WTC11 (cell line): ENCODE data around the gene NUP50.

ENCODE experiments used
- ATF2 ChIP-seq: sonication (generic); formaldehyde crosslinking; IDR thresholded peaks from 2 replicates; pipeline ENCODE4 v1.8.1; 2022; ENCODE audit warnings: low read depth, missing genetic modification reagents, borderline replicate concordance
- JUN ChIP-seq: sonication (generic); formaldehyde crosslinking; IDR thresholded peaks from 2 replicates; pipeline ENCODE4 v1.8.0; 2023; ENCODE audit warnings: mild to moderate bottlenecking, missing genetic modification reagents
- KAT7 ChIP-seq: sonication (generic); formaldehyde crosslinking; IDR thresholded peaks from 2 replicates; pipeline ENCODE4 v1.8.1; 2023; ENCODE audit warnings: missing genetic modification reagents, mild to moderate bottlenecking, borderline replicate concordance
- MAX ChIP-seq: sonication (generic); formaldehyde crosslinking; IDR thresholded peaks from 2 replicates; pipeline ENCODE4 v1.8.0; 2022; ENCODE audit warnings: mild to moderate bottlenecking, missing genetic modification reagents
- NFE2L1 ChIP-seq: sonication (generic); formaldehyde crosslinking; IDR thresholded peaks from 2 replicates; pipeline ENCODE4 v1.8.1; 2023; ENCODE audit warnings: missing genetic modification reagents
- NR1H2 ChIP-seq: sonication (generic); formaldehyde crosslinking; IDR thresholded peaks from 2 replicates; pipeline ENCODE4 v1.9.0; 2021; ENCODE audit warnings: mild to moderate bottlenecking, moderate library complexity, missing genetic modification reagents
- NR3C1 ChIP-seq: sonication (generic); formaldehyde crosslinking; conservative IDR thresholded peaks from 2 replicates; pipeline ENCODE4 v1.8.1; 2023; ENCODE audit warnings: low read depth, mild to moderate bottlenecking, missing genetic modification reagents
- PREB ChIP-seq: sonication (generic); formaldehyde crosslinking; IDR thresholded peaks from 2 replicates; pipeline ENCODE4 v1.8.1; 2022; ENCODE audit warnings: mild to moderate bottlenecking, missing genetic modification reagents, moderate library complexity, borderline replicate concordance
- SMAD4 ChIP-seq: sonication (generic); formaldehyde crosslinking; IDR thresholded peaks from 2 replicates; pipeline ENCODE4 v1.8.0; 2022; ENCODE audit warnings: mild to moderate bottlenecking, missing genetic modification reagents
- USF2 ChIP-seq: sonication (generic); formaldehyde crosslinking; IDR thresholded peaks from 2 replicates; pipeline ENCODE4 v1.8.1; 2023; ENCODE audit warnings: mild to moderate bottlenecking, missing genetic modification reagents, moderate library complexity
- TF ChIP-seq, protein P1 (sequence below): fragments of 200-600 bp; IDR thresholded peaks from 2 replicates; pipeline ENCODE4 v1.8.0; 2022; ENCODE audit warnings: antibody characterized with exemption
- TF ChIP-seq, protein P2 (sequence below): sonication (generic); formaldehyde crosslinking; IDR thresholded peaks from 2 replicates; pipeline ENCODE4 v1.8.1; 2023; ENCODE audit warnings: mild to moderate bottlenecking, missing genetic modification reagents
- TF ChIP-seq, protein P3 (sequence below): sonication (generic); formaldehyde crosslinking; conservative IDR thresholded peaks from 2 replicates; pipeline ENCODE4 v1.8.1; 2022; ENCODE audit warnings: mild to moderate bottlenecking, missing genetic modification reagents
- TF ChIP-seq, protein P4 (sequence below): sonication (generic); formaldehyde crosslinking; IDR thresholded peaks from 2 replicates; pipeline ENCODE4 v1.8.0; 2022; ENCODE audit warnings: mild to moderate bottlenecking, missing genetic modification reagents

- TF ChIP-seq PREB: no peak
- no peak for TF ChIP-seq KAT7 (CRISPR knock-in tag)
- TF ChIP-seq, protein P1, sequence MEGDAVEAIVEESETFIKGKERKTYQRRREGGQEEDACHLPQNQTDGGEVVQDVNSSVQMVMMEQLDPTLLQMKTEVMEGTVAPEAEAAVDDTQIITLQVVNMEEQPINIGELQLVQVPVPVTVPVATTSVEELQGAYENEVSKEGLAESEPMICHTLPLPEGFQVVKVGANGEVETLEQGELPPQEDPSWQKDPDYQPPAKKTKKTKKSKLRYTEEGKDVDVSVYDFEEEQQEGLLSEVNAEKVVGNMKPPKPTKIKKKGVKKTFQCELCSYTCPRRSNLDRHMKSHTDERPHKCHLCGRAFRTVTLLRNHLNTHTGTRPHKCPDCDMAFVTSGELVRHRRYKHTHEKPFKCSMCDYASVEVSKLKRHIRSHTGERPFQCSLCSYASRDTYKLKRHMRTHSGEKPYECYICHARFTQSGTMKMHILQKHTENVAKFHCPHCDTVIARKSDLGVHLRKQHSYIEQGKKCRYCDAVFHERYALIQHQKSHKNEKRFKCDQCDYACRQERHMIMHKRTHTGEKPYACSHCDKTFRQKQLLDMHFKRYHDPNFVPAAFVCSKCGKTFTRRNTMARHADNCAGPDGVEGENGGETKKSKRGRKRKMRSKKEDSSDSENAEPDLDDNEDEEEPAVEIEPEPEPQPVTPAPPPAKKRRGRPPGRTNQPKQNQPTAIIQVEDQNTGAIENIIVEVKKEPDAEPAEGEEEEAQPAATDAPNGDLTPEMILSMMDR: no peak
- no peak for TF ChIP-seq NR1H2 (CRISPR knock-in tag)
- no peak for TF ChIP-seq SMAD4 (CRISPR knock-in tag)
- no peak for TF ChIP-seq NR3C1 (CRISPR knock-in tag)
- no peak for TF ChIP-seq MAX (CRISPR knock-in tag)
- TF ChIP-seq JUN (CRISPR knock-in tag): no peak
- TF ChIP-seq USF2 (CRISPR knock-in tag): no peak
- no peak for TF ChIP-seq NFE2L1
- no peak for TF ChIP-seq ATF2 (CRISPR knock-in tag)
- TF ChIP-seq, protein P2, sequence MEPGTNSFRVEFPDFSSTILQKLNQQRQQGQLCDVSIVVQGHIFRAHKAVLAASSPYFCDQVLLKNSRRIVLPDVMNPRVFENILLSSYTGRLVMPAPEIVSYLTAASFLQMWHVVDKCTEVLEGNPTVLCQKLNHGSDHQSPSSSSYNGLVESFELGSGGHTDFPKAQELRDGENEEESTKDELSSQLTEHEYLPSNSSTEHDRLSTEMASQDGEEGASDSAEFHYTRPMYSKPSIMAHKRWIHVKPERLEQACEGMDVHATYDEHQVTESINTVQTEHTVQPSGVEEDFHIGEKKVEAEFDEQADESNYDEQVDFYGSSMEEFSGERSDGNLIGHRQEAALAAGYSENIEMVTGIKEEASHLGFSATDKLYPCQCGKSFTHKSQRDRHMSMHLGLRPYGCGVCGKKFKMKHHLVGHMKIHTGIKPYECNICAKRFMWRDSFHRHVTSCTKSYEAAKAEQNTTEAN (CRISPR knock-in tag): no peak
- TF ChIP-seq, protein P3, sequence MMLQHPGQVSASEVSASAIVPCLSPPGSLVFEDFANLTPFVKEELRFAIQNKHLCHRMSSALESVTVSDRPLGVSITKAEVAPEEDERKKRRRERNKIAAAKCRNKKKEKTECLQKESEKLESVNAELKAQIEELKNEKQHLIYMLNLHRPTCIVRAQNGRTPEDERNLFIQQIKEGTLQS (CRISPR knock-in tag): no peak
- TF ChIP-seq, protein P4, sequence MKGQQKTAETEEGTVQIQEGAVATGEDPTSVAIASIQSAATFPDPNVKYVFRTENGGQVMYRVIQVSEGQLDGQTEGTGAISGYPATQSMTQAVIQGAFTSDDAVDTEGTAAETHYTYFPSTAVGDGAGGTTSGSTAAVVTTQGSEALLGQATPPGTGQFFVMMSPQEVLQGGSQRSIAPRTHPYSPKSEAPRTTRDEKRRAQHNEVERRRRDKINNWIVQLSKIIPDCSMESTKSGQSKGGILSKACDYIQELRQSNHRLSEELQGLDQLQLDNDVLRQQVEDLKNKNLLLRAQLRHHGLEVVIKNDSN: no peak
Observed at GRCh38 chr22:45200860-45201511, 37.3 kb downstream of the NUP50 start.
